Spinal cord (tissue), 10 donors: Measurements from ENCODE around the gene MTERF1. TPM values are rescaled to one million over a fixed set of nuclear protein-coding genes. Genes with fewer than 3 reads are reported as not detected.
"Not testable (repeated sequence)": the region's sequence is repeated elsewhere in the genome, so short reads cannot be mapped to it uniquely, and the experiment has no call there.

Experiments used
- DNase-seq, 6 donors: peaks; one replicate each; pipeline versions ENCODE4 v3.0.0 to v3.0.0-alpha.2; 2013 to 2015; ENCODE audit warnings: low spot score in 6 of 6, low read depth in 4 of 6
- H3K27ac ChIP-seq: one replicate; pipeline ENCODE4 v1.5.1; 2013; ENCODE audit warnings: low read depth, low read length, control low read depth
- H3K27me3 ChIP-seq: one replicate; pipeline ENCODE4 v1.6.1; 2013; ENCODE audit warnings: low read length; ENCODE audit not compliant: control insufficient read depth, insufficient read depth
- H3K36me3 ChIP-seq: one replicate; pipeline ENCODE4 v1.6.1; 2013; ENCODE audit warnings: low read length; ENCODE audit not compliant: control insufficient read depth, insufficient read depth
- H3K4me1 ChIP-seq: one replicate; pipeline ENCODE4 v1.6.1; 2013; ENCODE audit warnings: low read length; ENCODE audit not compliant: control insufficient read depth, insufficient read depth
- H3K4me3 ChIP-seq: one replicate; pipeline ENCODE4 v1.5.1; 2013; ENCODE audit warnings: low read depth, low read length, control low read depth
- H3K9me3 ChIP-seq: one replicate; pipeline ENCODE4 v1.6.1; 2013; ENCODE audit warnings: low read length; ENCODE audit not compliant: control insufficient read depth, insufficient read depth
- WGBS: methylation state at CpG from one replicate; pipeline ENCODE4 v1.1.5; 2013; ENCODE audit warnings: missing lambda C conversion rate; ENCODE audit not compliant: insufficient coverage; 5-methylcytosine and 5-hydroxymethylcytosine counted together
- polyA plus RNA-seq, 2 donors: library from polyadenylated mRNA; unstranded; fragments of 120-200 nt; gene quantifications; one replicate each; pipeline ENCODE4 v1.2.1, GENCODE V29; 2013; ENCODE audit not compliant: insufficient read length in 2 of 2
- total RNA-seq, 2 donors: library from RNA; depleted of rRNA in 1 of 2; stranded (reverse); fragments of 120-200 nt in 1 of 2; fragments of >200 nt in 1 of 2; gene quantifications; one replicate each; pipeline versions ENCODE4 v1.2.3 to v1.2.4, GENCODE V29; 2013 to 2014
- donor health status: healthy.

MTERF1 gene
- total and polyA plus RNA-seq, 4 donors: 12.1 to 18.4 (median 15.7) TPM

DNA sequence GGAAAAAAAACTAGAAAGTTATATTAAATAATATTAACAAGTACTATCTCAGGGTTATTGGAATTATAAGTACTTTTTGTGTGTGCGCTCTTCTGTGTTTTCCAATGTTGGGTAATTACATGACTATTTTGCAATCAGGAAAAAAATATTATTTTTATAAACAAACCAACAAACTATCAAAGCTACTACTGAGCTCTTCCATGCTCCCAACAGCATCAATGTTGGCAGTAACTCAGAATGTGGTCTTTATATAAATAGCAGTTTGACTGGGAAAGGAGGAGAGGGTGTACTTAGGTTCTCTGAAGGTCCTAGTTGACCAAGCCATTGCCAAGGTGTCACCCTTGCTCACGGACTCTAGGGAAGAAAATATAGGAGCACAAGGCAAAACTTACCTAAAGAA, 15.0 kb downstream of the MTERF1 start:
- WGBS: no CpG with 5 or more reads among the region's 2 CpGs
- no peaks in the 10 kb centered on the region for H3K4me1 ChIP-seq
- H3K4me3 ChIP-seq: no peak overlapping the region
- H3K9me3 ChIP-seq: no peaks in the 10 kb centered on the region
- no peak overlapping the region for H3K27ac ChIP-seq
- H3K36me3 ChIP-seq: no peaks in the 10 kb centered on the region
- no peaks in the 10 kb centered on the region for H3K27me3 ChIP-seq
- no peak for DNase-seq

- DNase-seq, H3K27me3 ChIP-seq, H3K4me1 ChIP-seq, H3K9me3 ChIP-seq, H3K36me3 ChIP-seq, H3K27ac ChIP-seq, H3K4me3 ChIP-seq: not testable (repeated sequence)
Observed at GRCh38 chr7:91864604-91865003, 15.9 kb downstream of the MTERF1 start.

- Histone ChIP-seq H3K9me3 (no peaks in the 10 kb centered on the region), H3K27me3 (no peaks in the 10 kb centered on the region), H3K36me3 (no peaks in the 10 kb centered on the region), H3K4me1 (no peaks in the 10 kb centered on the region), H3K27ac (no peak overlapping the region), H3K4me3 (no peak overlapping the region)
- DNase-seq: no peak
- 100% methylated on average over 5 of the region's 6 CpGs for WGBS
Observed at GRCh38 chr7:91864070-91864469, 16.4 kb downstream of the MTERF1 start.

- H3K27me3 ChIP-seq: no peaks in the 10 kb centered on the region
- H3K4me3 ChIP-seq: no peak overlapping the region
- no peaks in the 10 kb centered on the region for H3K4me1 ChIP-seq
- no peaks in the 10 kb centered on the region for H3K9me3 ChIP-seq
- no peak overlapping the region for H3K27ac ChIP-seq
- H3K36me3 ChIP-seq: no peaks in the 10 kb centered on the region
- DNase-seq: no peak
Observed at GRCh38 chr7:91852263-91852741, 28.2 kb downstream of the MTERF1 start.

DNA sequence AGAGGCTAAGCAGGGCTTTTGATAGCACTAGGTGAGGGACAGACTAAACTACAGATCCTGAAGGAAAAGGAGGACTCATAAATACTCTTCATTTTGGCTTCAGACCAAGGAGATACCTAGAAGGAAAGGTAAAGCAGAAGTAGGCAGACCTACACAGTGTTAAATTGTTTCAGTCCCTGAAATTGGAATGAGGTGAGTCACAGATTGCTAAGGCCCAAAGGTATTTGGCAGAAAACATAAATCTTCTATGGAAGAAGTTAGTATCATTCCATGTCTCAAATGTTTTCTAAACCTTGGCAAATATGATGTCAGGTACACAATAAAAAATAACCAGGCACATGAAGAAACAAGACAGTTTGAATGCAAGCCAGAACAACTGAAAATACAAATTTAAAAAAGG, 30.0 kb downstream of the MTERF1 start:
- no peaks in the 10 kb centered on the region for H3K36me3 ChIP-seq
- no peak for DNase-seq
- H3K27ac ChIP-seq: no peak overlapping the region
- no peak overlapping the region for H3K4me3 ChIP-seq
- H3K4me1 ChIP-seq: no peaks in the 10 kb centered on the region
- no peaks in the 10 kb centered on the region for H3K9me3 ChIP-seq
- no peaks in the 10 kb centered on the region for H3K27me3 ChIP-seq

DNA sequence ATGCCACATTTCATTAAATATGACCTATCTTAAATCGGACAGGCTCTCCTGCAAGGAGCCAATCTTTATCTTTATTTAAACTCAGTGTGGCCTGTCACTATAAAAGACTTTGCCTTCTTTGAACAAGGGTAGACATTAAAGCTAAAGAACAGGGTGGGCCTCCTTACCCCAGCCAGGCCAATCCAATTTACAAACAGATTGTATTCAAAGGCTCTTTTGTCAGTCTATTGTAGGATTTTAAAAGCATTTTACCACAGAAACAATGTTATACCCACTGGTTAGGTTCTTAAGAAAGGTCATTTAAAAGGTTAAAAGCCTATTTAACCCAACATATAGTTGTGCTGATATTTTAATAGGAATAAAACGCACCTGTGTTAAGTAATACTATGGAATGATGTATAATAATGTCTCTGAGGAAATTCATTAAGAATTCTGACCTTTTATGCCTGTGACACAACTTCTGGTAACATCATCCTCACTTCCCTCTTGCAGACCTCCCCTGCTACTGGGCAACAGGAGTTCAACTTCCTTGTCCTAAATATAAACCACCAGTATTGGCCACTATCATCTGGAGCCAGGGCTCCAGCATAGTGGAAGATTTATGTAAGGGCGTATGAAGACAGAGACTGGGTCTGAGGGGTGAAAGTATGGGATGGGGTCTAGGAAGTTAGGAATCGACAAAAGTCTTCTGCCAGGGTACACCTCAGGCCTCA, 32.5 kb downstream of the MTERF1 start:
- Histone ChIP-seq H3K4me3 (no peak overlapping the region), H3K27ac (no peak overlapping the region), H3K27me3 (no peaks in the 10 kb centered on the region), H3K4me1 (no peaks in the 10 kb centered on the region), H3K9me3 (no peaks in the 10 kb centered on the region), H3K36me3 (no peaks in the 10 kb centered on the region)
- WGBS: 60% methylated on average over 2 of the region's 4 CpGs
- no peak for DNase-seq

- DNase-seq: peak in 1 of 6 donors; percentile 60
Observed at GRCh38 chr7:91847231-91847630, 33.3 kb downstream of the MTERF1 start.

DNA sequence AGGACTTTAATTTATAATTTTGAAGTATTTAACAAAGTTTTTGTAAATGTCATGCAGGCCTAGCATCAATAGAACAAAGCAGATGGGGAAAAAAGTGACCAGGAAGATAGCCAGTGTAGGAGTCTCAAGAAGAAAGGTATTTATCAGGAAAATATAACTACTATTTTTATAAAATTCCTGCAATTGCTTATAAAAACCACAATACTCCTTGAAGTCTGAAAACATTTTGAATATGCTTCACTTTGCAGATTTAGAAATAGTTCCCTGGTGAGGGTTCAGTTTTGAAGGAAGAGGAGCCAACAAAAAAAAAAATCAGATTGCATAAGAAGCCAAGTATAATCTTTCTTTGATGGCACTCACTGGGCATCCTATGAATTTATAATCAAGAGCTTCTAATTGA, 34.1 kb downstream of the MTERF1 start:
- Histone ChIP-seq H3K27me3 (no peaks in the 10 kb centered on the region), H3K36me3 (no peaks in the 10 kb centered on the region), H3K4me3 (no peak overlapping the region), H3K4me1 (no peaks in the 10 kb centered on the region), H3K27ac (no peak overlapping the region), H3K9me3 (peaks cover 5% of the 10 kb centered on the region)
- DNase-seq: no peak

More at GRCh38 chr7:91847231-91847630, 33.3 kb downstream of the MTERF1 start:
- no peak overlapping the region for H3K27ac ChIP-seq
- WGBS: 20% methylated on average over 1 of the region's 4 CpGs
- no peaks in the 10 kb centered on the region for H3K36me3 ChIP-seq
- H3K4me3 ChIP-seq: no peak overlapping the region
- H3K27me3 ChIP-seq: no peaks in the 10 kb centered on the region
- H3K4me1 ChIP-seq: no peaks in the 10 kb centered on the region
- peaks cover 2% of the 10 kb centered on the region for H3K9me3 ChIP-seq

DNA sequence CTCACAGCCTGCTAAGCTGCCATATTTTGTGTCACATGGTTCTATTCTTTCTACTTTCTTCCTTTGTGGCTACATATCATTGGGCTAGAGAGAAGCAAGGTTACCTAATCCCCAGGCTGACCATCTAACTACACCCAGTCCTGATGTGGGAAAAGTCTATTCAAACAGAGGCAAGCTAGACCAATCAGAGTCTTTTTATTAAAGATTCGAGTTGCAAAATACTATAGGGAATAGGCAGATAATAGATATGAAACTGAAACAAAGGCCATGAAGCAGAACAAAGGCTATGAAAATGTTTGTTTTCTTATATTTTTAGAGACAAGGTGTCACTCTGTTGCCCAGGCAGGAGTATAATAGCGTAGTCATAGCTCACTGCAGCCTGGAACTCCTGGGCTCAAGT, 36.7 kb downstream of the MTERF1 start:
- Histone ChIP-seq H3K9me3 (peaks cover 6% of the 10 kb centered on the region), H3K27ac (no peak overlapping the region), H3K4me3 (no peak overlapping the region), H3K27me3 (no peaks in the 10 kb centered on the region), H3K36me3 (no peaks in the 10 kb centered on the region), H3K4me1 (no peaks in the 10 kb centered on the region)
- no peak for DNase-seq
- 100% methylated on average over 2 of the region's 2 CpGs for WGBS

GRCh38 chr7:91838439-91838838, 42.1 kb downstream of the MTERF1 start:
- Histone ChIP-seq H3K4me3 (no peak overlapping the region), H3K9me3 (peaks cover 6% of the 10 kb centered on the region), H3K27ac (no peak overlapping the region), H3K36me3 (no peaks in the 10 kb centered on the region), H3K27me3 (no peaks in the 10 kb centered on the region), H3K4me1 (no peaks in the 10 kb centered on the region)
- no peak for DNase-seq
- no CpG with 5 or more reads among the region's 2 CpGs for WGBS
